Superior temporal gyrus (tissue), 1 donor: Measurements from ENCODE around the gene PRKAR2B.

ENCODE experiments used
- DNase-seq: peaks from one replicate; pipeline ENCODE4 v3.0.0-alpha.2; 2016; ENCODE audit errors: extremely low spot score

PRKAR2B gene

GRCh38 chr7:107158028-107158427, 113.5 kb downstream of the PRKAR2B start:
- no peak for DNase-seq

GRCh38 chr7:107160389-107160788, 115.9 kb downstream of the PRKAR2B start:
- no peak for DNase-seq

GRCh38 chr7:107161415-107161814, 116.9 kb downstream of the PRKAR2B start:
- DNase-seq: no peak

DNA sequence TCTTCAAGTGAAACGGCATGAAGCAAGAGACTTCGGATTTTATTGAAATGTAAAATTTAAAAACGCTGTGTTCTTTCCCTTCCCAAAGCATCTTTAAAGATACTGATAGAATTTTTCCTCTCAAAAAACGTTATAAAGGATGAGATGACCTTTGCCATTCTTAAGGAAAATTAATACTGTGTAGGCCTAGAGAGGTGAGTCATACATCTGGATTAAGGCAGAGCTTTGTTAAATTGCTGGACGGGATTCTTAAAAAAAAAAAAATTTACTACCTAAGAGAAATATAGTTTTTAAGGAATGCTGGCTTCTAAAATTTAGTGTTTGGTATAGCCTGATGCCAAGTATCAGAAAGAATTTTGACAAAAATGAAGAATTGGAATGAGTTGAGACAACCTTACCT, 118.0 kb downstream of the PRKAR2B start:
- no peak for DNase-seq

- no peak for DNase-seq
These were observed 119.6 kb downstream of the PRKAR2B start for GRCh38 chr7:107164092-107164491.

- no peak for DNase-seq
These were observed 120.8 kb downstream of the PRKAR2B start for GRCh38 chr7:107165341-107165740.

GRCh38 chr7:107166736-107167426, 122.4 kb downstream of the PRKAR2B start:
- peak; percentile 32 for DNase-seq

DNA sequence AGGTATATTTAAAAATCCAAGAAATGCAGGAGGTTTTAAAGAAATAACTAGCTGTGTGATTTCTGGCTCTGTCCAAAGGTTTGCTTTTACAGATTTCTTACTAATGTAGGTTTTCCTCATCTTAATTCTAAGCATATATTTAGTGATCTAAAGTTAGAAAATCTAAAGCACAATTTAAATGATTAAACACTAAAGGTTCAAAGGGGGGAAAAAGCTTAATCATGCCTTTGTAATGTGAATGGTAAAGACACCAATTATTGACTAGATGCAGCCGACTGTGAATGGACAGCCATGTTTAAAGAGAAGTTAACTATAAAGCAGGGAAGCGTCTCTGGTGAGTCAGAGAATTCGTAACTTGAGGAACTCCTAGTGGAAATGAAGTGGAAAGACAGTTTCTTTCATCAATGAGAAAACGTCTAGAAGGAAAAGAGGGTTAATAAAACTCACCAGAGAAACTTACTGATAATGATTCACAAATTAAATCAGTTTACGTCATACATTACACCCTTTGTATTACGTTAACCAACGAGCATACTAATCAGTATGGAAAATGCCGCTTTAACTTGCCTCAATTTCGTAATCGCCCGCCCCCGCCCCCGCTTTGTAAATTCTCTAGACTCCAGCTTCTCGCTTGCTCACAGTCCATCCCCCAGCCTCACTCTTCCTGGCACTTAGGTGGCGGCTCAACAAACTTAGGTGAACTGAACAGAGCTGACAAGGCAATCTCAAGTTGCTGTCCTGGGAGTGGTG, 123.2 kb downstream of the PRKAR2B start:
- peak; percentile 92 for DNase-seq

DNA sequence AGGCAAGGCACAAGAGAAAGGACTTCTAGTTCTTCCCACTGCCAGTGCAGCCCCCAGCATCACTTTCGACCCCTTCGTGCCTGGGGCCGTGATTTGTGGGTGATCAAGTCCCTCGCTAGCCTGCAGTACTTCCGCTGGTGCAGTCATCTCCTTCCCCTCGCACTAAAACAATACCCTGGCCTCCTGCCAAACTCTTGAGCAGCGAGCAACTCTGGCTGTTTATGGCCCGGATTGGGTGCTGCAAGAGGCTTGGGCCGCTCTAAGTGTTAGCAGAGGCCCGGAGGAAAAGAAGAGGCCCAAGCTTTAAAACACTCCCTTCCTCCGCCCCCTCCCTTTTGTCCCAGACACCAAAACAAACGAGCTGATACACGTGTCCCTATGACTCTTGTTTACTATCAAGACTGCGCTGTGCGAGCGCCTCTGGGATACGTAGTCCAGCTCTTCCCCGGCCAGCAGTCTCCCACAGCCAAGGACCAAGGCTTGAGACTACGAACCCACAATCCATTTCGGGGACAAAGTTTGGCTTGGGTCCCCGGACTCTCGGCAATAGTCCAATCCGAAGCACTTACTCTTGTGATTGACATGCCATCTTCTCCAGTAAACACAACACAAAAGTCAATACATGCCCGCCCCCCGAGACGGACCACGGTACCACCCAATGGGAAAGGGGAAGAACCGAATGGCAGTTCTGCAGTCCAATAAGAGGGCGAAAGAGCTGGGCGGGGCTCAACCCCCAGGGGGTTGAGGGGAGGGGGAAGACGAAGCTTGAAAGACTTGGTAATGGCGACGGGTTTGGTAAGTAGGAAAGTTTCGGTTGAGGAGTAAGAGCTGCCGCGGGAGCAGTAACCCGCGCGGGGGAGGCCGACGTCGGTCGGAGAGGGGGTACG, 124.0 kb downstream of the PRKAR2B start, which contains the start of gene HBP1:
TSS of gene HBP1 (plus strand) at position 771 of the 887 bp plus-strand sequence. CDS start 10,891 bp downstream, outside the sequence.
- DNase-seq: peak; percentile 100

DNA sequence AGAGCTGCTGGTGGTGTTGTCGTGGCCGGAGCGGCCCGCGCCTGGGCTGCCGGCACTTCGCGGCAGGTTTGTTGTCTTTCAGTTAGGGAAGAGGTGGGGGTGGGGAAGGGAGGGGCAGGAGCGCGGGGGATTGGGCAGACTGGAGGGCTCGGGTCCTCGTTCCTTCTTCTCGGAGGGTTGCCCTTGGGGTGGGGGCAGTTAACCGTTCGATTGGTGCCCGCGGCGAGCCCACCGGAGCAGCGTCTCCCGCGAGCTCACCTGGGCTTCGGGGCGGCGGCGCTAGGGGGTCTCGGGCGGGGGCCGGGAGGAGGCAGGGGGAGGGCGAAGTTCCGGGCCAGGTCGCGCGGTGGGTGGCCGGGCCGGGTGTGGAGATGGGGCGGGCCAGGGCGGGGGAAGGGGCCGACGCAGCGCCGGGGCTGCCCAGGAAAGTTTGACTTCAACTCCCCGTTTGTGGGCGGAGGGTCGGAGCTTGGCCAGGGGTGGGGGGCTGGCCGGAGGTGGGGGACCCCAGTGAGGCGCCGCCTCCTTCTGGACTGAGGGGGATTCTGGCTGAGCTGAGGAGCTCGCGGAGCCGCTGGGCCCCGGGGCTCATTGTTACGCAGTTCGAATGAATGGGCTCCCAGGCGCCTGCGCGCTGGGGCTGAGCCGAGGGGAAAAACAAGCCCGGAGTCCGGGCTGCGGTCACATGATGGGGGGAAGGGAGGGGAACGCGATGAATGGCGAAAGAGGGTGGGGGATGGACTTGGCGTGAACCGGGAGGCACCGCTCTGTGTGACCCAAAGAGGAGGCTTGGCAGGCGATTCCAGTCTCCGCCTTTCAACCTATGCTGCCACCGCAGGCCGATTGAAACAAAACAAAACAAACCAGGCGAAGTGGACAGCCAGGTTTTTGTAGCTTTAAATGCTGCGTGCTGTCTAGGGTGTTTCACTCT, 124.9 kb downstream of the PRKAR2B start:
- peak; percentile 97 for DNase-seq

DNA sequence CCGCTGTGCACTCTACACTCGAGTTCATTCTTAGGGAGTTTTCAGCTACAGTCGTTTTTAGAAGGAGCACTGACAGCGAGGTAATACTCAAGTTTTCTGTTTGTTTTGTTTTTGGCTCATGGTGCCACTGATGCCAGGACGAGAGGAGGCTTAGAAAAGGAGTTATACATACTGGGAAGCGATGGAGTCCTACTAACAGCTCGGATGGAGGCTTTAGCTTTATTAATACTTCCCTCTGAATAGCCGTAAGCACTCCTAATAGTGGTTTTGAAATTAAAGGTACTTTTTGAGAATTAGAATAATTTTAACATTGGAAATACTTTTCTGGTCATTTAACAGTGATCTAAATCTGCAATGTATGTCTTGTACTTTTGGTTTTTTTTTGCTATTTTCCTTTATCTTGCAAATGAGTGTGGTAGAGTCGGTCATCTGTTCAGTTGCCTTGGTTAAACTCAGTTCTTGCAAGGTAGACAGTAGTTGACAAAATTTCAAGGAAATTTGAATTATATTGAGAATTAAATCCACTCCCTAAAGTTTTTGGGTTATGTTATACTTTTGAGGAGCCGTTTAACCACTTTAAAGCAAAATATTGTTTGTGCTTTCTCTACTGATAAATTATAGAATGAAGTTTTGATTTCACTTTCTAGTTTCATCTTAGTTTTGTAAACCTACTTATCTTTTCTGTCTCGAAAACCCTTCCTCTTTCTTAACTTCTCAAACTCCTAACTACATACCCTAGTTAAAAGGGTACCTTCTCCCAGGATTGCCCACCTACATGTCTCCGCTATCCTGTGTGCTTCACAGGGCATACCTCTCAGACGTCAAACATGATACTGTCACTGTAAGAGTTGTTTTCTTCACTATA, 125.8 kb downstream of the PRKAR2B start:
- DNase-seq: no peak

DNA sequence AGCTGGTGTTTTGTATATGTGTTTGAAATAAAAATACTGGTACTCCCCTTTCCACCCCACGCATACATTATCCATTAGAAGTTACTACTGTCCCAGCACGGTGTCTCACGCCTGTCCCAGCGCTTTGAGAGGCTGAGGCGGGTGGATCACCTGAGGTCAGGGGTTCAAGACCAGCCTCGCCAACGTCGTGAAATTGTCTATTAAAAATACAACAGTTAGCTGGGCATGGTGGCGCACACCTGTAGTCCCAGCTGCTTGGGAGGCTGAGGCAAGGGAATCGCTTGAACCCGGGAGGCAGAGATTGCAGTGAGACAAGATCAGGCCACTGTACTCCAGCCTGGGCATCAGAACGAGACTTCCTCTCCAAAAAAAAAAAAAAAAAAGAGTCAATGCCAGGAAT, 127.0 kb downstream of the PRKAR2B start:
- DNase-seq: no peak

GRCh38 chr7:107172276-107173032, 127.9 kb downstream of the PRKAR2B start:
- no peak for DNase-seq

- no peak for DNase-seq
These were observed 128.7 kb downstream of the PRKAR2B start for GRCh38 chr7:107173191-107173590.

- peak; percentile 76 for DNase-seq
These were observed 129.3 kb downstream of the PRKAR2B start for GRCh38 chr7:107173691-107174406.

- no peak for DNase-seq
These were observed 135.0 kb downstream of the PRKAR2B start for GRCh38 chr7:107179326-107180164.

GRCh38 chr7:107180378-107180777, 135.9 kb downstream of the PRKAR2B start:
- no peak for DNase-seq

DNA sequence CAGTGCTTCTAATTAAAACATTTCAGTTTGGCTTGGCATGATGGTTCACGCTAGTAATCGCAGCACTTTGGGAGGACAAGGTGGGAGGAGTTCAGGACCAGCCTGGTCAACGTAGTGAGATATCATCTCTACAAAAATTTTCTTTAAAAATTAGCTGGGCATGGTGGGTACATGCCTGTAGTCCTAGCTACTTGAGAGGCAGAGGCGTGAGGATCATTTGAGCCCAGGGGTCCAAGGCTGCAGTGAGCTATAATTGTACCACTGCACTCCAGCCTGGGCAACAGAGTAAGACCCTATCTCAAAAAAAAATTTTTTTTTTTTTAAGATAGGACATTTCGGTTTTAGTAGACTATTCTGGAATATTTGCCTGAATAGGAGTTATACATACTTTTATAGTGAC, 136.7 kb downstream of the PRKAR2B start:
- DNase-seq: no peak
